Right lobe of liver (tissue), 4 donors: Measurements from ENCODE around the gene PFKL.

Source experiments
- CTCF ChIP-seq, 4 donors: fragments of 200-600 bp in 3 of 4; fragments of 450-650 bp in 1 of 4; IDR thresholded peaks; one replicate each; pipeline versions ENCODE4 v1.5.1 to v1.8.0; 2016 to 2022; ENCODE audit warnings: antibody characterized with exemption in 4 of 4, mild to moderate bottlenecking in 2 of 4
- POLR2A ChIP-seq: fragments of 450-650 bp; IDR thresholded peaks from one replicate; pipeline ENCODE4 v1.6.1; 2017; ENCODE audit warnings: antibody characterized with exemption, mild to moderate bottlenecking
- donor health status: DM: no; HTN: no; CAD: no.
- donor health status: DM: no; HTN: no; CAD: no.
- donor health status: DM: no; HTN: yes; CAD: no.

- TF ChIP-seq CTCF (IDR thresholded peaks at IDR 0.05): no peak
- TF ChIP-seq POLR2A: no peak
Observed at GRCh38 chr21:44321846-44322450, 22.1 kb downstream of the PFKL start.
